Pons (tissue), 1 donor: ENCODE measurements around the gene NXN.

Experiments
- DNase-seq: peaks from one replicate; pipeline ENCODE4 v3.0.0-alpha.2; 2016; ENCODE audit warnings: low spot score

The NXN gene

DNA sequence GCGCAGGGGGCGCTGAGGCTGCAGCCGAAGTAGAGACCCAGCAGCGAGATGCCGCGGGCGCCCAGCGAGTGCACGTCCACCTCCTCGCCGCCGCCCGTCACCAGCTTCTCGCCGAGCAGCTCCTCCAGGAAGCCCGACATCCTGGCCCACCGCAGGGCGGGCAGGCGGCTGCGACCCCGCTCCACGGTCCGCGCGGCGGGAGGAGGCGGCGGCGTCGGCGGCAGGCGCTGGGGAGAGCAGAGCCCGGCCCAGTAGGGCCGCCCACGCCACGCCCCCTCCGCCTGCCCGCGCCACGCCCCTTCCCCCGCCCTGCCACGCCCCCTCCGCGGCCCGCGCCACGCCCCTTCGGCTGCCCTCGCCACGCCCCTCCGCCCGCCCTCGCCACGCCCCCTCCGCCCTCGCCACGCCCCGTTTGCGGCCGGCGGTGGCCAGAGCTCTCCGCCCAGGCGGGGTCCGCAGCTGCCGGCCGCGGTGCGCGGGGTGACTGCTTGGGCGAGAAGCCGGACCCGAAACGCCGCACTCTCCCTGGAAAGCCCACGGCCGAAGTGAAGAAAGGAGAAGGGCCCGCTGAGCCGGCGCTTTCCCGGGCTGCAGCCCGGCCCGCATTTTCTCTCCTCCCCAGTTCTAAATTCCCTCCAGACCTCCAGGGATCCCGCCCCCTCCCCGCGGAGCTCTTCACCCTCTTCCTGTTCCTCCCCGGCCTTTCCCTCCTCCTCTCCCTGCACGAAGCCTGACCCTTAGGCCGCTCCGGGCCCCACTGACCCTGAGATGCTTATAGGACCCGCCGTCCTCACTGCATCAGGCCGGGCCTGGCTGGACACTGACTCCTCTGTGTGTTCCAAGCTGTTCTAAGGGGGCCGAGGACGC lies at the start of gene NXN:
TSS of gene NXN (minus strand) at position 238 of the 867 bp plus-strand sequence.
- no peak for DNase-seq

DNA sequence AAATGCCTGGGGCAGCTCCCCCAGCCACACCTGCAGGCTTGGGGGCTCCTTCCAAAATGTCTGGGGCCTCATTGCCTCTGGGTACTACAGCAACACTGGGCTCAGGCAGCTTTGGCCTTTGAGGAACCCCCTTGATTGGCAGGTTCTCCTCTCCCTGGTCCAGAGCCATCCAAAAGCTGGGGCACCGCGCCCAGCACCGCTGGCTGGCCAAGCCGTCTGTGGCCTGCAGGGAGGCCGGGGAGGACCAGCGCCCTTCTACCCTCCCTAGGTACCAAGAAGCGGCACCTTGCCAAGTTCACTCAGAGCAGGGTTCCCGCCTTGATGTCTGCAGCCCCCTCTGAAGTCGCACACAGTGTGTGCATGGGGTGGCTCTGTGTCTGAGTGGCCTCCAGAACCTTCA lies 47.5 kb upstream of the NXN start:
- DNase-seq, result no peak

DNA sequence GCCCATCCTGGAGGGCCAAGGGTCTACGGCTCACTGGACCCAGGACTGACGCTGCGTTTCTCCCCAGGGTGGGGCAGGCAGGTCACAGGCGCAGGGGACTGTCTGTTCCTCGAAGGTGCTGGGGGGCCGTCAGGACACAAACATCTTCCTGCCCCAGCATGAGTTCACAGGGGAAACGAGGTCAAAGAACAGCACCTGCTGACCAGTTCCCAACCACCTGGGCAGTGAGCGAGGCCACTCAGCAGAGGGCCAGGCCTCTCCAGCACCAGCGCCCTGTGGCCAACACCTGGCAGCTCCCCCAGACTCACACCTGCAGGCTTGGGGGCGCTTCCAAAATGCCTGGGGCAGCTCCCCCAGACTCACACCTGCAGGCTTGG lies 47.0 kb upstream of the NXN start:
- DNase-seq, result no peak

DNA sequence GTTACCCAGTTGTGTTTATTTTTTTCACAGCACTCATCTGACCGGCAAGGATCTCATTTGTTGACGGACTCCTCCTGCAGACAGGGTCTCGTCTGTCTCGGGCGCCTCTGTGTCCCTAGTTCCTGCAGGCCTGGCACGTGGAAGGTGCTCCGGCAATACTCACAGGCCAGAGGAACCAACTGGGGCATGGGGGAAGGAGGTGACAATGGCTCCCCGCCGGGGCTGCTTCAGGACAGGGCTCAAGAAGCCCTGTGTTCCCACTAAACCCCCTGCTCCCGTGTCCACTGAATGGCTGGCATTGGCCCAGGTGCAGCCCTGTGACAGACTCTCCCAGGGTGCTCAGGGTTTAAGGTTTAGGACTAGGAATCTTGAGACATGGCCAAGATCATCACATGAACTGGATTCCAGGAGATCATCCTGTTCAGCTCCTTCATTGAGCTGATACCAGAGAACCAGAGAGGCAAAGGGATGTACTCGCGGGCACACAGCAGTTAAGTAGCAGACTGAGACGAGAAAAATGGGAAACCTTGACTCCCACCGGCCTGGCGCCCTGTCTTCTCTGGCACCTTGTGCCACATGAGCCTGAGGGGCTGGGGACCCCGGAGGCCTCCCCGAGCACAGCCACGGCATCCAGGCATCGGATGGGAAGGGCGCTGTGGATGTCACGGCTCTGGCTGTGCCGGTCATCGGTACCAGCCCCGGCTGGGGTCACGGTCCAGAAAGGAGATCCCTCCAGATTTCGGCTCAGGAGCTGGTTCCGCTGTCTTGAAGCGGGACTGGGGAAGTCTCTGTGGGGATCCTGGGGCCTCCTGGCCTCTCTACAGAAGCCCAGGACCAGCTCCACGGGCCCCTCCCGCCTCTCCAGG lies 46.4 kb upstream of the NXN start:
- no peak for DNase-seq

DNA sequence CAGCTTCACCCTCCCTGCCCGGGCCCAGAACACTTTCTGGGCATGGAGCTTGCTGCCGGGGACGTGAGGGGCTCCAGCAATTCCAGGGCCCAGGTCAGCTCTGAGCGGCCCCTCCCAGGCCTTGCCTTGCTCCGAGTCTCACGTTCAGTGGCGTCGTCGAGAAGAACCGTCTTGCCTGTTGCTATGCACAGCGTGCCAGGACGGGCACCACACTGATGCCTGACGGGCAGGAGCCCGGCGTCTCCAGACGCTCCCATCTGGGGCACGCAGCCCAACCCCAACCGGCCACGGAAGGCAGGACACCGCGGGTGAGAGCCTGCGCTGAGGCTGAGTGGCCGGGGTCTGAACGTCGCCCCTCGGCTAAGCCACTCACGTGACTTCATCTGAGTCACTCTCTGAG lies 44.5 kb upstream of the NXN start:
- no peak for DNase-seq

DNA sequence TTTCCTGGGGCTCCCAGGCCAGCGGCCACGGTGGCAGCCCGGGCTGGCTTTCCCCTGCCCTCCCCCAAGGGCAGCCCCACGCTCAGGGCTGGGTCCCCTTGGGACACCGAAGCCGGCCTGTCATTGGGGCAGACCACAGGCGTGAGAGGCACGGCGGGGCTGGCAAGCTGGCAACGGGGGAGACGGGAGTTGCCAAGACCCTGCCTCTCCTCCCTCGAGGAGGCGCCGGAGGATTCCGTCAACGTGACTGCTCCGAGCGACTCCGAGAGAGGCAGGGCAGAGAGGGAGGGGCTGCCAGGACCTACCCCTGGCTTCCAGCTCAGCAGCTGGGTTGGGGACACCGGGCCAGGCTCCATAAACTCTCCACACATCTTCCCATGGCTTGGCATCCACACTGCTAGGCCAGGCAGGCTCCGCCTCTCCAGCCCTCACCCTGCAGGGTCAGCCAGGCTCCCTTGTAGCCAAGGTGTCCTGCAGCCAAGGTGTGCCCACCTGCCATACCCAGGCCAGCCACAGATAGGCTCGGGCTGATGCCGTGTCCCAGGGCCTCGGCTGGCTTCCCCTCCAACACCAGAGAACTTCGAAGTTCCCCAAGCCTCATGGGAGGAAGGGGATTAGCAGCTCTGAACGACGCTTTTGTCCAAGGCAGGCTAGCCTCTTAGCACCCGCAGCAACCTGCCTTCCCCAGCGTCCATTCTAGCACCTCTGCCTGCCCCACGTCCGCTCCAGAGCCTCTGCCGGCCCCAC lies 42.9 kb upstream of the NXN start:
- DNase-seq, result no peak

DNA sequence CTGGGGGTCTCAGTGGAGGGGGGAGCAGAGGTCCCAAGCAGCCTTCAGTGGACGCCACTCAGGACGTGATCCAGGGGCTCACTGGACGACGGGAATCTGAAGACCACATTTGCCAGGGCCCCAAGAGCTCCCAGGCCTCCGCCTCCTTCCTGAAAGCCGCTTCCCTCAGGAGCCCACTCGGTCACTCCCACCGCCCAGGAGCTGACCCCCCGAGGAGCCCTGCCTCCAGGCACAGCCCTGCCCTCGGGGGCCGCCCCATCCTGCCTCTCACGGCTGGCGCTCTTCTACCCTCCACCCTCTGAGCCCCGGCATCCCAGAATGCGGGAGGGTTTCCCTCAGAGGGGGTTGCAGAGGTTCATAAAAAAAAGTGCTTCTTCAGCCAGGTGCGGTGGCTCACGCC lies 41.6 kb upstream of the NXN start:
- no peak for DNase-seq

DNA sequence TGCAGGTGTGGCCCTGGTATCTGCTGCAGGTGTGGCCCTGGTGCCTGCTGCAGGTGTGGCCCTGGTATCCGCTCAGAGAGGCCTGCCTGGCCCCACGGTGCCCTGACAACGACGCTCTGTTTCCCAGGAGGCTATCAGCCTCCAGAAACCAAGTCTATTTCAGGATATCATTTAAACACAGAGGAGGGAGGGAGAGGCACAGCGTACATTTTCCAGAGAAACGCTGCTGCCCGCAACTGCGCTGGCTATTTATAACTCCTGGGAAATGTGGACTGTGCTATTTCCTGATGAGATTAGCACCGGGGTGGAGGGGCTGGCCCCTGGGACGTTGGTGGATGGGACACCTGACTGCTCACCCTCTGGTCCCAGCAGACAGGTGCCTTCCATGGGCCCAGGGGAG lies 39.9 kb upstream of the NXN start:
- no peak for DNase-seq

DNA sequence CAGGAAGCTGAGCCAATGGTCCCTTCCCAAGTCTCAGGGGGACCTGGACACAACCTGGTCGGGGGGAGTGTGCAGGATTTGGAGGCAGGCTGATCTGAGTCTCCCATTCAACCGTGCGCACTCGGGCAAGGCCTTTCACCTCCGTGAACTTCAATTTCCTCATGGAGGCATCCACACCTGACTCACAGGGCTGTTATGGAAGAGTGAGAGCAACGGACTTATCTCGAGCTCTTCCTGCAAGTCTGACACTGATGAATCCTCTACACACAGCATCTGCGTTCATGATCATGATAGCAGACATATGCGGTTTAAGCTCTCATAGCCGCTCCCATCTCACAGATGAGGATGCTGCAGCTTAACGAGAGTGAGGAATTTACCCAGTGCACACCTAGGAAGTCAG lies 39.0 kb upstream of the NXN start:
- no peak for DNase-seq

DNA sequence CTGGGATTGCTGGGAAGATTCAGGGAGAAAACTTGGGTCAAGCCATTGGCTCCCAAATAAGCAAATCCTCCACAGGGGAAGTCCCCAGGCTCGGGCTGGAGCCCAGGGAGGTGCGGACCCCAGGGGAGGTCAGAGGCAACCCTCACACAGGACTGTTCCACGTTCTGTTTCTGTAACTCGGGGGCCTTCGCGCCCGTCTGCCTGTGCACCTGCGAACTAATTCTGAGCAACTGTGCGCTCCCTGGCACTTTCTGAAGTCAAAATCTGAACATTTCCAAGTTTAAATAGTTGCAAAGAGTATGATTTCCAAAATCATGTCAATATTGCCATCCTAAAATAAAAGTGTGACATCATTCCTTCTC lies 34.1 kb upstream of the NXN start:
- DNase-seq, result no peak

DNA sequence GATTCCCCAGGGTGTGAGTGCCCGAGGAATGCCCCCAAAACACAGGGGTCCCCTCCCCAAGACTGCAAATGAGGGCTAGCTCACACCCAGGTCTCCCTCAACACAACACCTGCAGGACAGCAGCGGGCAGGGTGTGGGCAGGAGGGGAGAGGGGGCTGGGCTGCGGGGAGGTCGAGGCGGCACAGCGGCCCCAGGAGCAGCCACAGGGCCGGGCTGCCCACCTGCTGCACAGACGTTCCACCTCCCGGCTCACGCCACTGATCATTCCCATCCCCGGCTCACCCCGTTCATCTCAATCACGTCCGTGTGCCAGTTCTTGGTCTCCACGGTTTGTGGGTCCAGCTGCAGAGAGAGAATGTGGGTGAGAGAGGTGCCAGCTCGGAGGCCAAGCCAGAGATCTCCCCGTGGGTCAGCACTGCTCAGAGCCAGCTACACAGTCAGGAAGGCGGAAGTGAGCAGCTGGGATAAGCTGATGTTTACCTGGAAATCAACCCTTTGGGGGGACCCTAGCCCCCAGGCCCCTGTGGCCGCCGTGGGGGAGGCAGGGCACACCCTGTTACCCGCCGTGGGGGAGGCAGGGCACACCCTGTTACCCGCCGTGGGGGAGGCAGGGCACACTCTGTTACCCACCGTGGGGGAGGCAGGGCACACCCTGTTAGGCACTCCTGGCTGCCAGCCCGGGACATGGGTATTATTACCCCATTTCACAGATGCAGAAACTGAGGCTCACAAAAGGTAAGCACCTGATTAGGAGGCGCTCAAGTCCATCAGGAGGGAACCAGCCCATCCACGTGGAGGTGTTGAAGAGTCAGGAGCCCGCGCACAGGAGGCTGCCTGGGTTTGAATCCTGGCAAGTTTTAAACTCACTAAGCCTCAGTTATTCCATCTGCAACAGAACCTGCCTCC lies 33.5 kb upstream of the NXN start:
- no peak for DNase-seq

DNA sequence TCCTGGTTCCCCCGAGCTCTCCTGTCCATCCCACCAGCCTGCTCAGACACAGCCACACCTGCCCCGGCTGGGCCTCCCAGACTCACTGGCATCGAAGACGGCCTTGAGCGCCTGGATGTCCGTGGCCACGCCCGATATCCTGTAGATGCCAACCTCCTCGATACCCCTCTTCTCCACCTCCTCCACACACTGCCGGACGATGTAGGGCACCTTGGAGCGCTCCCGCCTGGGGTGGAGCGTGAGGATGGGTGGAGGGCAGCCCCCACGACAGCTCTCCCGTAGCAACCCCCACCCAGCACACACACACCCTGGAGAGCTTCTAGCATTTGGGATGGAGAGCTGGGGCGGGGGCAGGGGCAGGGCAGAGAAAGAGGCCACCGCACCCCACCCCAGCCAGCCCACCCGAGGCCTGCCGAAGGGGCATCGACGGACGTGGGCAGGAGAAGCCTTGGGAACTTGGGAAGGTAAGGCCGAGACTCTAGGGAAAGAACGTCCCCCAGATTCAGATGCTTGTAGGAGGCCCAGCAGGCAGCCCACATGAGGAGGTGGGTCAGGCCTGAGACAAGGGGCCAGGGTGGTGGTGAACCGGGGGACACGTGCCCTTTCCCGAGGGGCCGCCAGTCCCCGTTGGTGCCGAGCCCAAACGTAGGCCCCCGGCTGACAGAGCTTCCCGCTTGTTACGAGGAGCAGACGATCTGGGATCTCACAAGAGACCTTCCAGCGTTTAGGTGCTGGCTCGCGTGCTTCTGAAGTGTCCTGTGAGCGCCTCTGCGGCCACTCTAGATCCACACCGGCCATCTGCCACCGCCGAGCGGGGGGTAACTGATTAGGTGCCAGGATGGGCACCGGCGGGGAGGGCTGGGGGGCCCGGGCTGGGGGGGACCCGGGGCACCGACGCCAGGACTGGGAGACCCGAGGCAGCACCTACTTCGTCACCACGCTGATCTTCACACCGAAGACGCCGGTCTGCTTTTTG lies 32.5 kb upstream of the NXN start:
- DNase-seq, result no peak

DNA sequence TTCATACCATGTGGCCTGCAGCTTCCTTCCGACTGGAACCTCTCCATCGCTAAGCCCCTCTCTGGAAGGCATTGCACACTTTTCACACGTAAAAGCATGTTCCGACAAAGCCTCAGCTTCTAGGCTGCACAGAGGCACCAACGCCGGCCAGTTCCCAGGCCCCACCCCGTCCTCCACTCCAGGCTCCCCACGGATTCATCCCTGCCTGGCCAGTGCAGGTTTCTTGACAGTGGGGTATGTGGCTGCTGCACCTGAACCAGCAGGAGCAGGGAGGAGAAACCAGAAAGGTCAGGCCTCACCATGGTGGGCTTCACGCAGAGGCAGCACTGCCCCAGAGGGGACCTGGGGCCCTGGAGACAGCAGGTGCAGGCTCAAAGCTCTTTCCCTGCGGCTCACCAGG lies 31.6 kb upstream of the NXN start:
- DNase-seq, result no peak

DNA sequence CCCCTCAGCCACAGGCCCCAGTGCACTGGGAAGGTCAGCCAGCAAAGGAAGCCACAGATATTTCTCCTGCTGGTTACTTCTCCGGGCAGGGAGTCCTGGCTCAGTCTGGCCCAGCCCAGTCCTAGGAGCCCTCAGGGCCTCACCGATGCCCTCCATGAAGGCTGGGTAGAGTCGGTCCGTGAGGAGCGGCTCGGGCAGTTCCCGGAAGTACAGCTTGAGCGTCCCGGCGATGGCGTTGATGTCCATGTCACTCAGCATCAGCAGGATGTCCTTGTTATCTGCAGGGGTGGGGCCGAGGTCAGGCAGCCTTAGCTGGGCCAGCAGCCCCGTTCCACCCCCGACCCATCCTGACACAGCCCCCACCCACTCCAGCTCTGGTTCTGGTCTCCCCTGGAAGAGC lies 31.0 kb upstream of the NXN start:
- DNase-seq, result no peak

DNA sequence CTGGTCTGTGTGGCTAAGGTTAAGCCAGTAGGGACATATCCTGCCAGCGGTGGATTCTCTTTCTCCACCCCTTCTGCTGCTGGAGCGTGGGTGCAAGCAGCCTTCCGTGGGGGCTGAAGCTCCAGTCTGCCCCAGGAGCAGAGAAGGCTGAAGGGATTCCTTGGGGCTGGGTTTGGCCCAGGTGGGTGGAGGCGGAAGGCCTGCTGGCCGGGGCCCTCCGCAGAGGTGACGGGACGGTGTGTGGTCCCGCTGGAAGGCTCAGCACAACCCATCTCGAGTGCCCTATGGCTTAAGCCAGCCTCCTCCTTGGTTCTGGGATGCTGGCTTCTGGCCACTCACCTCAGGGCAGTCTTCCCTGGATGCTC lies 30.5 kb upstream of the NXN start:
- DNase-seq, result no peak

DNA sequence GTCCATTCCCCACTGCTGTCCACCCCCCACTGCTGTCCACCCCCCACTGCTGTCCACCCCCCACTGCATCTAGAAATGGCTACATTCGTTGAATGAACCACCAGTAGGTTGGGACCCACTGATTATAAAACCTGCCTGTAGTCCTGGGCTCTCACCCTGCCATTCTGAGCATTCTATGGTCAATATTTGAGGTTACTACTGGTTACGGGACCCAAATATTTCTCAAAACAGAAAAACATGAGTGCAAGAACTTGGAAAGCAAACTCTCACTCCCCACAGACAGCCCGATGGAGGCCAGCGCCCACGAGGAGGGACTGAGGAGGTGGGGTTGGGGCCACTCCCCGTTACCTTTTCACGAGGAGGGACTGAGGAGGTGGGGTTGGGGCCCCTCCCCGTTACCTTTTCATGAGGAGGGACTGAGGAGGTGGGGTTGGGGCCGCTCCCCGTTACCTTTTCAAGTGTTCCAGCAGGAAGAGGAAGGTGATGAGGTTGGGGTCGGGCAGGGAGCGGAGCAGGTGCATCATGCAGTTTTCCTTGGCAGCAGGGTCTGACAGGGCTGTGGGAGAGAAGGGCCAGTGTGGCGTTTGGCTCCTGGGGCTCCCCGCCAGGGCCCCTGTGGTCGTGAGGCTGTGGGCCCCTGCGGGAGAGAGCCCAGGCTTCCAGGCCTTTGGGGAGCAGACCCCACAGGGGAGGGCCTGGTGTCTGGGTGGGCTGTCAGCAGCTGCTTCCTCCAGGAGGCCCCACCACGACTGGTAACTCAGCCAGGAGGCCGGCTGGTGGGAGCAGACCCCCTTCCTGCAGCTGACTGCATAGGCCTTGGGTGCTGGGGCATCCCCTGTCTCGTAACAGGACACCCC lies 29.9 kb upstream of the NXN start:
- DNase-seq, result no peak

DNA sequence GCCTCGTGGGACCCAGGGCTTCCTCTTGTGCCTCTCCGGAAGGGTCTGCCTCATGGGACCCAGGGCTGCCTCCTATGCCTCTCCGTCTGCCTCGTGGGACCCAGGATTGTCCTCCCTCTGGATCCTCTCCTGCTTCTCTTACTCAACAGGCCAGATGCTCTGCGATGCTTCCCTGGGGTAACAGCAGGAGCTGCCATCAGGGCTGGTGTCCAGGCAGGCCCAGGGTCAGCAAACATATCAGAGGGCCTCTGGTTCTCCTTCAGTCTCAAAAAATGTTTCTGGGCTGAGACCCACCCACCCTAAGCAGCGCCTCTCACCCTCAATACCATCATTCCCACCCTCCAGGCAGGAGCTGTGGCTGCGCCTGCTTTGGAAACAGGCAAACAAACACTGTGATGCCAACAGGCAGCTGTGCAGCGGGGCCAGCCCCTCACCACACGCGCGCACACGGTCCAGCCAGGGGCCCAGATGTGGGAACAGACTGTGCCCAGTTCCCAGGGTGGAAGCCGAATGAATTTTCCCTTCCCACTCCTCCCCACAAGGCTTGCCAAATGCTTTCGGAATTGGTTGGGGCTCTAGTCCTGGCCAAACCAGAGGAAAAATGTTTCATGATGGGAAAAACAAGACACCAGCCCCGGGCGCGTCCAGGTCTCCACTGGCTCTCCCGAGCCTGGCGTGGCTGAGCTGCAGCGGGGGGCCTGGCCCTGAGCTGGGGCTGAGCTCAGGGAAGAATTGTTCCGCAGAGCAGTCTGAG lies 28.6 kb upstream of the NXN start:
- no peak for DNase-seq

DNA sequence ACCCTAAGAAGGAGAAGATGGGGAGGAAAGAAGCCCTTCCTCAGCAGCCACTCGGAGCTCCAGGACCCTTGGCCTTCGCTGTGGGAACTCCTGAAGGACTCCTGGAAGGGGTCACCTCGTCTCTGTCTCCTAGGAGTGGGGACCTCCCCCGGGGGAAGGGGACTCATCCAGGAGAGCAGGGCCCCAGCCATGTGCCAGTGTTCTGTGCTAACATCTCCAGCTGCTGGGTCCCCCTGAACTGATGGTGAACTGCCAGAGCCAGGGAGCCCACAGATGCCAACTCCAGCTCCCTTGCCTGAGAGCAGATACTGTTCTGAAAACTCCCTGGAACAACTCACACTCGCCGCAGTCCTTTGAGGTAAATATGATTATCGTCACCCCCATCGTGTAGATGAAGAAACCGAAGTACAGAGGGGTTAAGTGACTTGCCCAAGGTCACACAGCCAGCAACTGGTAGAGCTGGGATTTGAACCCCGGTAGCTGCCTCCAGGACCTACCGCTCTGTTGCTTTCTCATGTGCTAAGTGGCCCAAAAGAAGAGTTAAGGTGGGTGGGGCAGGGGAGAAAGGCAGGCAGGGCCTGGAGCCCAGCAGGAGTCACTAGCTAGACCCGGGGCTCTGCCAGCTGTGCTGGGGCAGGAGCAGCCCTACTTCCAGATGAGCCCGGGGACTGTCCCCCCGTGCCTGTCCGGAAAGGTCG lies 27.9 kb upstream of the NXN start:
- DNase-seq, result no peak
